T-helper 2 cell treated with Interferon-gamma antibody and Interleukin-4, amounts not matched to agents 5 μg/mL and 100 μg/mL, for 36 hours (primary cell): ENCODE measurements around the gene TNFSF12.
A peak's percentile ranks its signal among the peaks of the same experiment; 100 is the strongest.

ENCODE experiments used
- DNase-seq: peaks from one replicate; pipeline ENCODE4 v3.0.0; 2021; ENCODE audit warnings: low spot score
- H3K27ac Mint-ChIP-seq: one replicate; pipeline ENCODE4 v1.8.0; 2021; ENCODE audit warnings: mild to moderate bottlenecking, mixed read lengths
- H3K27me3 Mint-ChIP-seq: one replicate; pipeline ENCODE4 v1.8.0; 2021; ENCODE audit warnings: low read depth, mixed read lengths
- H3K36me3 Mint-ChIP-seq: one replicate; pipeline ENCODE4 v1.8.0; 2021; ENCODE audit warnings: low read depth, mixed read lengths
- H3K4me1 Mint-ChIP-seq: one replicate; pipeline ENCODE4 v1.8.0; 2021; ENCODE audit warnings: low read depth, mixed read lengths
- H3K4me3 Mint-ChIP-seq: one replicate; pipeline ENCODE4 v1.8.0; 2022; ENCODE audit warnings: mild to moderate bottlenecking, moderate library complexity, mixed read lengths
- H3K9me3 Mint-ChIP-seq: one replicate; pipeline ENCODE4 v1.8.0; 2021; ENCODE audit warnings: mixed read lengths

The TNFSF12 gene

DNA sequence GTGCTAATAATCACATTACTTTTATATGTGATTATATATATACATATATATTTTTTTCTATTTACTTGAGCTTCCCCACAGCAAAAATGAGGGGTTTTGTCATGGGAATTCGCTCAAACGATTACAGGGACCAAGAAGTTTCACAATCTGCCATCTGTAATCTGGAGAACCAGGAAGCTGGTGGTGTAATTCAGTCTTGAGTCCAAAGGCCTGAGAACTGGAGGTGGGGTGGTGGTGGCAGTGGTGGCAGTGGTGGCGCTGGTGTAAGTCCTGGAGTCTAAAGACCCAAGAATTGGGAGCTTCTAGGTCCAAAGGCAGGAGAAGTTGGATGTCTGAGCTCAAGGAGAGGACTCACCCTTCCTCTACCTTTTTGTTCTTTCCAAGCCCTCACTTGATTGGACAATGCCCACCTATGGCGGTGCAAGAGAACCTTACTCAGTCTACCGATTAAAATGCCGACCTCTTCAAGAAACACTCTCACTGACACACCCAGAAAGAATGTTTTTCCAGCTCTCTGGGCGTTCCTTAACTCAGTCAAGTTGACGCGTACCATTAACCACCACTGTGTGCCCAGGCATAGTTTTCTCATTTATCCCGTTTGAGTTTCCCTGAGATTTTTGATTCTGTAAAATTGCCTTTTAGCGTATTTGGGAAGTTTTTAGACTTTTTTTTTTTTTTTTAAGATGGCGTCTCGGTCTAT, 32.8 kb upstream of the TNFSF12 start:
- DNase-seq: no peak
- no peaks in the 10 kb centered on the region for H3K27me3 Mint-ChIP-seq
- peaks cover 34% of the 10 kb centered on the region for H3K36me3 Mint-ChIP-seq
- H3K27ac Mint-ChIP-seq: no peak overlapping the region
- no peaks in the 10 kb centered on the region for H3K4me1 Mint-ChIP-seq
- H3K9me3 Mint-ChIP-seq: no peaks in the 10 kb centered on the region
- H3K4me3 Mint-ChIP-seq: no peak overlapping the region

DNA sequence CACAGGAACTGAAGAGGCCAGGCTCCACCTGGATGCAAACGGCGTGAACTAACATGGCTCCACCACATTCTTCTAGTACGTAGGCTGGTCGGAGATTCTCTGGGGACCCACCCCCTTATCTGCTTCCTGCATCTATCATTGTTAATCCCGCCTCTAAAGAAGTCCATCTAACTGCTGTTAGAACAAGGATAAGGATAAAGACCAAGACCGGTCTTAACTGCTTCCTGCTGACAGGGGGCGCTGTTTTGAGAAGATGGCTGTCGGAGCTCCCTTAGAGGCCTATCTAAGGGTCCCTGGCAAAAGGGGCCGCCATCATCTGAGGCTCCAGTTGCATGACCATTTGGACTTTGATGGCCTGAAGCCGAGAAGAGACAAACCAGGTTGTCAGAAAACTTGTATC, 25.8 kb upstream of the TNFSF12 start:
- no peaks in the 10 kb centered on the region for H3K36me3 Mint-ChIP-seq
- H3K27me3 Mint-ChIP-seq: no peaks in the 10 kb centered on the region
- H3K4me1 Mint-ChIP-seq: peaks cover 4% of the 10 kb centered on the region
- no peak overlapping the region for H3K4me3 Mint-ChIP-seq
- H3K27ac Mint-ChIP-seq: no peak overlapping the region
- DNase-seq: peak; percentile 23
- H3K9me3 Mint-ChIP-seq: peaks cover 8% of the 10 kb centered on the region

DNA sequence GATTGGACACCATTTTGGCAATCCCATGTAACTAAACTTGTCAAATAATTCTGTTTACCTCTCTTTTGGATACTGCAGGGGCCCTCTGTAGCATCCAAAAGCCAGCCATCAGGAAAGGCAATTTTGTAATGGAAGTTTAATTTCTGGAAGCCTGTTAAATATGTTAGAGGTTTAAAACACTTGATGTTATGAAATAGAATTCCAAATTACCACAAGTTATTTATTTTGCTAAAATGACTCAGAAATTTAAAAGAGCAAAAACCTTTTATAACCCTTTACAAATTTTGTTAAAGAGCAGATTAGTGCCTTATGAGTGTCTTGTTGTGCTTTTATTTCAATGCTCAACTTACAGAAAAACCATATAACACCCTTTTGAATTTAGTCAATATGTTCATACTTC, 20.0 kb upstream of the TNFSF12 start:
- Mint-ChIP-seq H3K4me1 (no peaks in the 10 kb centered on the region), H3K4me3 (no peak overlapping the region), H3K27ac (no peak overlapping the region), H3K9me3 (peaks cover 18% of the 10 kb centered on the region), H3K36me3 (no peaks in the 10 kb centered on the region), H3K27me3 (no peaks in the 10 kb centered on the region)
- DNase-seq: no peak

DNA sequence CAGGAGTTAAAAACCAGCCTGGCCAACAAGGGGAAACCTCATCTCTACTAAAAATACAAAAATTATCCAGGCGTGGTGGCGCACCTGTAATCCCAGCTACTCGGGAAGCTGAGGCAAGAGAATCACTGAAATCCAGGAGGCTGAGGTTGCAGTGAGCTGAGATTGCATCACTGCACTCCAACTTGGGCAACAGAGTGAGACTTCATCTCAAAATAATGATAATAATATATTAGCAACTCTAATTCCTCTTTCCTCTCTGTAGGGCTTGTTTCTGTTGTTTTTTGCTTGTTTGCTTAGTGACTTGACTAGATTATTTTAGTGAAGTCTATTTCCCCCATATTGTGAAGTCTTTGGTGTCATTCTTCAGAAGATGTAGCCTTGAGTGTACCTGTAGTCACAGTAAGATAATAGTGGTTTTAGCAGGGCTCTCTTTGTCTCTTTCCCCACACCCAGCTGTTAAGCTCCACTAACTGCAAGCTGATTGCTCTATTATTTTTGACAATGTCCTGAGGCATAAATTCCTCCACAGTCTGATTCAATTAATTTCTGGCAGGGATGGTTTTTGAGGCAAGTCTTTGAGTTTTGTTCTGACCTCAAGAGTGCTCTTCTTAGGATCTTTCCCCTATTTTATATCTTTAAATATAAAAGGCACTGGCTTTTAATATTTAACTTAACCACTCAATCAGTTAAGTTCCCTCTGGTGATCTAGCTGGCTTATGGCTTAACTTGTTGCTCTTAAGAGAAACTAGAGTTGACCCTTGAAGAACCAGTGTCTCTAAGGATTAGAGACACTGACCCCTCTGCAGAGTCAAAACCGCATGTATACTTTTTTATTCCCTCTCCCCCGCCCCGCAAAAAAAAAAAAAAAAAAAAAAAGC, 18.6 kb upstream of the TNFSF12 start:
- no peaks in the 10 kb centered on the region for H3K4me1 Mint-ChIP-seq
- no peak for DNase-seq
- peaks cover 18% of the 10 kb centered on the region for H3K9me3 Mint-ChIP-seq
- H3K27ac Mint-ChIP-seq: no peak overlapping the region
- no peak overlapping the region for H3K4me3 Mint-ChIP-seq
- H3K36me3 Mint-ChIP-seq: no peaks in the 10 kb centered on the region
- H3K27me3 Mint-ChIP-seq: peaks cover 5% of the 10 kb centered on the region

DNA sequence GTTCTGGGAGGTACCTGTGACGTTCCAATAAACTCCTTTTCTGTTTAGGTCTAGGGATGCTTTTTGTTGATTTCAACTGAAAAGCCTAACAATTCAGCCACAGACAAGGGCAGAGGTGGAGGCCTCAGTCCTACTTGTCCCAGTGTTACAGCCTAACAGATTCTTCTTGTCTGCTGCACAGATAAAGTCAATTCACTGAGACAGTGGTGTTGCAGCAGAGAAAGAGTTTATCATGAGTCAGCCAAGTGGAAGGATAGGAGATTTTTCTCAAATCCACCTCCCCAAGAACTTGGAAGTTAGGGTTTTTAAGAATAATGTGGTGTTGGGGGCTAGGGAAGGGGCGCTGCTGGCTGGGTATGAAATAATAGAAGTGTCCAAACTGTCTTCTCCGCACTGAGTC, 10.8 kb upstream of the TNFSF12 start:
- Mint-ChIP-seq H3K4me3 (no peak overlapping the region), H3K9me3 (peaks cover 13% of the 10 kb centered on the region), H3K36me3 (no peaks in the 10 kb centered on the region), H3K27me3 (peaks cover 5% of the 10 kb centered on the region), H3K27ac (no peak overlapping the region), H3K4me1 (no peaks in the 10 kb centered on the region)
- DNase-seq: no peak

DNA sequence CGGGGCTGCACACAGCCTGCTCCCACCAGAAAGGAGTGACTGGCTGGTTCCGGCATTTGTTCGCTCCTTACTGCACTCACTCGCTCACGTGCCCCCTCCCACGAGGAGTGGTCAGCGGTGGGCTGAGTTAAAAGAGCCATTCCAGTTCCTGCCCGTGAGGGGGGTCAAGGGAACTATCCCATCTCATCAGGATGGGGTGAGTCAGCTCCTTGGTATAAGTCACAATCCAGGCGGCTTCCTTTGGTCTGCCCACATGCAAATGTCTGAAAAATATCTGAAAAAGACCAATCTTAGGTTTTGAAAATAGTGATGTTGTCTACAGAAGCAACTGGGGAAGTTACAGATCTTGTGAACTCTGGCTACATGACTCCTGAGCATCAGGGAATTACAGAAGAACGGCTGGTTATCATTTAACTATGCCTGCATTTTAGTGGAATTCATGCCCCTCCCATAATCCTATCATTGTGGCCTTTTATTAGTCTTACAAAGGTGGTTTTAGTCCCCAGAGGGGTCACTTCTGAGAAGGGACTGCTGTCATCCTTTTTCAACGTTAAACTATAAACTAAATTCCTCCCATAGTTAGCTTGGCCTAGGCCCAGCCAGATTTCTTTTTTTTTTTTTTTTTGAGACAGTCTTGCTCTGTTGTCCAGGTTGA, 9.8 kb upstream of the TNFSF12 start:
- H3K27me3 Mint-ChIP-seq: peaks cover 10% of the 10 kb centered on the region
- no peaks in the 10 kb centered on the region for H3K4me1 Mint-ChIP-seq
- H3K9me3 Mint-ChIP-seq: peaks cover 13% of the 10 kb centered on the region
- no peak for DNase-seq
- H3K27ac Mint-ChIP-seq: no peak overlapping the region
- no peak overlapping the region for H3K4me3 Mint-ChIP-seq
- no peaks in the 10 kb centered on the region for H3K36me3 Mint-ChIP-seq

DNA sequence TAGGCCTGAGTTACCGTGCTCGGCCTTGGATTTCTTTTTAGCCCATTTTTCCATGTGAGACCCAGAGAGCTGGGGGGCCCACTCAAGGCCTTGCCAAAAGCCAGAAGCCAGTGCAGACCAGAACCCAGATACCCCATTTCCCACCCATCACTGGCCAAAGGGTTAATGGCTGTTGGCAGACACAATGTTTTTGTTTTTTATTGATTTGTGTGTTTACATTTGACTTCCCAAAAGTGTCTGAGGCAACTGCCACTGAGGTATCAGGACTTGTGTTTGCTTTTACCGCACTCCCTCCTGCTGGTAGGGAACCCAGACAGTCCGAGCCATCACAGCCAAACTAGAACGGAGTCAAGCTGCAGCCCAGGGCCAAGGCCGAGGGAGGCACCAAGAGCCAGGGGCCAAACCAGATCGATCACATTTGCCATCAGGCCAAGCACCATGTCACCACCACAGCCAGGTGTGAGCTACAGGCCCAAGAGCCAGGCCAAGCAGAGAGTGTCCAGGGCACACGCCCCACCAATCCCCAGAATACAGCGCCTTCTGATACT, 7.7 kb upstream of the TNFSF12 start:
- Mint-ChIP-seq H3K27me3 (peaks cover 5% of the 10 kb centered on the region), H3K4me3 (no peak overlapping the region), H3K27ac (no peak overlapping the region), H3K4me1 (no peaks in the 10 kb centered on the region), H3K9me3 (peaks cover 13% of the 10 kb centered on the region), H3K36me3 (no peaks in the 10 kb centered on the region)
- DNase-seq: no peak

DNA sequence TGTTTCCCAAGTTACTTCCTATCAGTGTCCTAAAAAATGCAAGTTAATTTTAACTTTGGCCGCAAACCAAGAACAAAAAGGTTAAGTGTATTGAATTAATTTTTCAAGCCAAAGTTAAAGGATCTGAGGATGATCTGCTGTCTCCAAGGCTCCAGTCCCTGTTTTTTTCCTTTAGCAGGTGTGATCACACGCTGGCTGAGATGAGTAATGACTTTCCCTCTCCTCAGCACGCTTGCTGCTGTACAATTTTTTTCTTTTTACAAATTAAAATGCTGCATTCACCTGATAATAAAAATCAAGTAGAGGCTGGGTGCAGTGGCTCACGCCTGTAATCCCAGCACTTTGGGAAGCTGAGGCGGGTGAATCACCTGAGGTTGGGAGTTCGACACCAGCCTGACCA, 3.9 kb upstream of the TNFSF12 start:
- H3K27ac Mint-ChIP-seq: no peak overlapping the region
- no peak for DNase-seq
- H3K9me3 Mint-ChIP-seq: no peaks in the 10 kb centered on the region
- H3K4me3 Mint-ChIP-seq: no peak overlapping the region
- H3K4me1 Mint-ChIP-seq: peaks cover 11% of the 10 kb centered on the region
- H3K36me3 Mint-ChIP-seq: peaks cover 2% of the 10 kb centered on the region
- H3K27me3 Mint-ChIP-seq: peaks cover 5% of the 10 kb centered on the region

DNA sequence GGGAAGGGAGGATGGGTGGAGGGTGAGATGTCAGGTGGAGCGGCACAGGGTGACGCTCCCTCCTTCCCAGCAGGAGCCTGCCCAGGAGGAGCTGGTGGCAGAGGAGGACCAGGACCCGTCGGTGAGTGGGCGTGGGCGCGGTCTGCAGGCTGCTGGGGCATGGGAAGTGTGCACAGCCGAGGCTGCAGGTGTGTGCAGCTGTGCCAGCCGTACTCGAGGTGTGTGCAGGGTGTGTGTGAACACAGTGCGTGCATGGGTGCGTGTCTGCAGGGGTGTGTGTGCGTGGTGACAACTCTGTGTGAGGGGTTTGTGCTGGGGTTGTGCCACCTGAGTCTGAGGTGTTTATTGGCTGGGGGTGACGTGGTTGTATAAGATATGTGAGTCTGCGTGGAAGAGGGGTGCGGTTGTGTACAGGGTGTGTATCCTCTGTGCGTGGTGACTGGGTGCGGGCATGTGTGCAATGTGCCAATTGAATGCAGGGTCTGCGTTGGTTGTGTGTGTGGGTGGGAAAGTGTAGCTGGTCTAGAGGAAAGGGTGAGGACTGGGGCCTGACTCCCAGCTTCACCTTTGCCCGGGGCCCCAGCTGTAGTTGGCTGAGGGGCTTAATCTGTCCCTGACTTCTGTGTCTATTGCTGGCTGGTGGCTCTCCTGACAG, 670 bp downstream of the TNFSF12 start:
- peaks cover 44% of the 10 kb centered on the region for H3K4me1 Mint-ChIP-seq
- peak overlapping the region; percentile 80 for H3K27ac Mint-ChIP-seq
- no peaks in the 10 kb centered on the region for H3K27me3 Mint-ChIP-seq
- H3K9me3 Mint-ChIP-seq: no peaks in the 10 kb centered on the region
- H3K36me3 Mint-ChIP-seq: peaks cover 27% of the 10 kb centered on the region
- peak; percentile 30 for DNase-seq
- peak overlapping the region; percentile 89 for H3K4me3 Mint-ChIP-seq

DNA sequence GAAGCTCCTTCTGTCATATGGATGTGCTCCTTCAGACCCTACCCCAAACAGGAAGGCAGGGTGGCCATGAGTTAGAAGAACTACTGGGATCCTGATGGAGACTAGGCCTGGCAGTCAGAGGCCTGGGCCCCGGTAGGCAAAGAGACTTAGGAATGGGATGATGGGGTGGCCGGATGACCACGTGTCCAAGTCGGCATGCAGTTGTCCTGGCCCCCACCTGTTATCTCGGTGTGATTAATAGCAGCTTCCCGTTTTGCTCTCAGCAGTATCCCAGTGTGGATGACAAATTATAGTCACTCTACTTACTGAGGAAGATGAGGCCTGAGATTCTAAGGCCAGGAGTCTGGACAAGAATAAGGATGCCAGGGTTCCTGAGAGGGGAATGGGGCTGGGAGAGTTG, 1.5 kb downstream of the TNFSF12 start:
- no peaks in the 10 kb centered on the region for H3K27me3 Mint-ChIP-seq
- H3K9me3 Mint-ChIP-seq: no peaks in the 10 kb centered on the region
- peak overlapping the region; percentile 89 for H3K4me3 Mint-ChIP-seq
- peaks cover 31% of the 10 kb centered on the region for H3K36me3 Mint-ChIP-seq
- peak overlapping the region; percentile 80 for H3K27ac Mint-ChIP-seq
- H3K4me1 Mint-ChIP-seq: peaks cover 48% of the 10 kb centered on the region
- no peak for DNase-seq

DNA sequence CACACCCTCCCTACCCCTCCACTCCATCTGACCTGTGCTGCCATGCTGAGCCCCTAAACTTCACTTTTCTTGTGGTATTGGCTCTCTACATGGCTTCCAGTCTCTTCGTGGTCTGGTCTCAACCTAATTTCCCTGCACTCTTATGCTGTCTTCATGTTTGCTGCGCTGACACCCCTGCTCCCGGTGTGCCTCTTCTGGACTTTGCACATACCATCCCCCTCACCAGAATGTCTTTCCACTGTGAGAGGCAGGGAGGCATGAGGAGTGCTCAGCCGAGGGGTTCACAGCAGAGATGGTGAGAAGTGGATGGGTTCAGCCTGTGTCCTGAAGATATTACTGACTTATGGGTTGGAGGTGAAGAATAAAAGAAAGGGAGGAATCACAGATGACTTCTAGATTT, 2.5 kb downstream of the TNFSF12 start:
- H3K4me1 Mint-ChIP-seq: peaks cover 52% of the 10 kb centered on the region
- H3K27me3 Mint-ChIP-seq: no peaks in the 10 kb centered on the region
- no peak for DNase-seq
- no peaks in the 10 kb centered on the region for H3K9me3 Mint-ChIP-seq
- peak overlapping the region; percentile 84 for H3K27ac Mint-ChIP-seq
- H3K4me3 Mint-ChIP-seq: peak overlapping the region; percentile 89
- peaks cover 36% of the 10 kb centered on the region for H3K36me3 Mint-ChIP-seq

DNA sequence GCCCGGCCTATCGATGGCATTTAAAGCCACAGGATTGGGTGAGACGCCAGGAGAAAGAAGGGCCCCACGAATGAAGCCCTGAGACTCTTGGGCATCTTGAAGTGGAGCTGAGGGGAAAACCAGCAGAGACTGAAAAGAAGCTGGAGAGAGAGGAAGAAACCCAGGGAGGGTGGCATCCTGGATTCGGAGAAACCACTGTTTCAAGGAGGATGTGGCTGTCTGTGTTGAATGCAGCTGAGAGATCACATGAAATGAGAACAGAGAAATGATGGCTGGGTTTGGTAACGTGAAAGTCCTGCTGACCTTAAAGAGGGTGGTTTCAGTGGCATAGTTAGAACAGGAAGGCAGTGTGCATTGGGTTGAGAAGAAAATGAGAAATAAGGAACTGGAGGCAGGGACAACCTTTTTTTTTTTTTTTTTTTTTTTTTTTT, 3.8 kb downstream of the TNFSF12 start:
- Mint-ChIP-seq H3K27me3 (no peaks in the 10 kb centered on the region), H3K4me1 (peaks cover 54% of the 10 kb centered on the region), H3K36me3 (peaks cover 40% of the 10 kb centered on the region), H3K27ac (peak overlapping the region; percentile 90), H3K4me3 (peak overlapping the region; percentile 89), H3K9me3 (no peaks in the 10 kb centered on the region)
- peak; percentile 60 for DNase-seq

DNA sequence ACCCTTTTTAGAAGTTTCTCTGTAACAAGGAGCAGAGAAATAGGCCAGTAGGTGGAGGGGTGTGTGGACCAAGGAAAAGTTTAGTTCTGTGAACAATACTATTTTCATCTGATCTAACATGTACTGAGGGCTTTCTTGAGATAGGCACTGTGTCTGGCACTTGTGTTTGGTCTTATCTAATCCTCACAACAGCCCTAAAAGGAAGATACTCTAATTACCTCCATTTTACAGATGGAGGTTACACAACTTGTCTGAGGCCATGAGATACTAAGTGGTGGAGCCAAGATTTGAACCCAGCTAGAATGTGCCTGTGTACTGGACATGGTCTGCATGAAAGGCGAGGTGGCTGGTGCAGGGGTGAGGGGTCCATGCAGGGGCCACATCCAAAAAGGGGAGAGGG, 4.5 kb downstream of the TNFSF12 start:
- H3K36me3 Mint-ChIP-seq: peaks cover 41% of the 10 kb centered on the region
- H3K9me3 Mint-ChIP-seq: no peaks in the 10 kb centered on the region
- H3K27ac Mint-ChIP-seq: peak overlapping the region; percentile 90
- no peak for DNase-seq
- H3K27me3 Mint-ChIP-seq: no peaks in the 10 kb centered on the region
- H3K4me1 Mint-ChIP-seq: peaks cover 54% of the 10 kb centered on the region
- H3K4me3 Mint-ChIP-seq: peak overlapping the region; percentile 89
